Brain microvascular endothelial cell (primary cell): ENCODE measurements around the gene VPS26B.

Experiments used
- DNase-seq: peaks from one replicate; pipeline ENCODE4 v3.0.0-alpha.2; 2020
- H3K27ac ChIP-seq: fragments of 250-450 bp; sonication (Bioruptor Pico); 2 replicates; pipeline ENCODE4 v1.5.1; 2020; ENCODE audit warnings: mild to moderate bottlenecking, moderate library complexity
- H3K27me3 ChIP-seq: fragments of 250-450 bp; sonication (Bioruptor Pico); replicated peaks from 2 replicates; pipeline ENCODE4 v1.5.1; 2020; ENCODE audit warnings: mild to moderate bottlenecking
- H3K36me3 ChIP-seq: fragments of 250-450 bp; sonication (Bioruptor Pico); replicated peaks from 2 replicates; pipeline ENCODE4 v1.5.1; 2020; ENCODE audit warnings: mild to moderate bottlenecking
- H3K4me3 ChIP-seq: 2 replicates; pipeline ENCODE4 v1.5.1; 2011; ENCODE audit warnings: low read depth, mild to moderate bottlenecking, control low read depth, low read length, moderate library complexity
- in situ Hi-C: cut with HindIII; loops from 2 replicates; pipeline ENCODE4 v1.10.0; 2017; ENCODE audit warnings: low sequenced_read_pairs, low pct_ligation_motif_present
- TF ChIP-seq, protein P1 (sequence below): IDR thresholded peaks from 2 replicates; pipeline ENCODE4 v1.5.1; 2011; ENCODE audit warnings: low read depth, mild to moderate bottlenecking, moderate library complexity, low read length, control low read depth, inconsistent platforms; ENCODE audit errors: missing control alignments

VPS26B gene

DNA sequence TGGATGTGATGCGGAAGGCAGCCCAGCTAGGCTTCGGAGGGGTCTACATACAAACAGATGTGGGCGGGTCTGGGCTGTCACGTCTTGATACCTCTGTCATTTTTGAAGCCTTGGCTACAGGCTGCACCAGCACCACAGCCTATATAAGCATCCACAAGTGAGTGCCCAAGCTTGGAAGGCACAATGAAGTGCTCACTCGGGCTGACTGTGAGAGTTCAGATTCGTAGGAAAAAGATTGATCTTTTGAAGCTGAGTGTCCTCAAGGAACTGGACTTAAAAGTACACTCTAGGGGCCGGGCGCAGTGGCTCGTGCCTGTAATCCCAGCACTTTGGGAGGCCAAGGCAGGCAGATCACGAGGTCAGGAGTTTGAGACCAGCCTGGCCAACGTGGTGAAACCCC lies 32.6 kb downstream of the VPS26B start:
- Histone ChIP-seq H3K36me3 (peaks cover 21% of the 10 kb centered on the region), H3K4me3 (no peak overlapping the region), H3K27me3 (no peaks in the 10 kb centered on the region), H3K27ac (no peak overlapping the region)
- in situ Hi-C loops: no loop called here
- DNase-seq: no peak
- TF ChIP-seq, protein P1, sequence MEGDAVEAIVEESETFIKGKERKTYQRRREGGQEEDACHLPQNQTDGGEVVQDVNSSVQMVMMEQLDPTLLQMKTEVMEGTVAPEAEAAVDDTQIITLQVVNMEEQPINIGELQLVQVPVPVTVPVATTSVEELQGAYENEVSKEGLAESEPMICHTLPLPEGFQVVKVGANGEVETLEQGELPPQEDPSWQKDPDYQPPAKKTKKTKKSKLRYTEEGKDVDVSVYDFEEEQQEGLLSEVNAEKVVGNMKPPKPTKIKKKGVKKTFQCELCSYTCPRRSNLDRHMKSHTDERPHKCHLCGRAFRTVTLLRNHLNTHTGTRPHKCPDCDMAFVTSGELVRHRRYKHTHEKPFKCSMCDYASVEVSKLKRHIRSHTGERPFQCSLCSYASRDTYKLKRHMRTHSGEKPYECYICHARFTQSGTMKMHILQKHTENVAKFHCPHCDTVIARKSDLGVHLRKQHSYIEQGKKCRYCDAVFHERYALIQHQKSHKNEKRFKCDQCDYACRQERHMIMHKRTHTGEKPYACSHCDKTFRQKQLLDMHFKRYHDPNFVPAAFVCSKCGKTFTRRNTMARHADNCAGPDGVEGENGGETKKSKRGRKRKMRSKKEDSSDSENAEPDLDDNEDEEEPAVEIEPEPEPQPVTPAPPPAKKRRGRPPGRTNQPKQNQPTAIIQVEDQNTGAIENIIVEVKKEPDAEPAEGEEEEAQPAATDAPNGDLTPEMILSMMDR: no peak

DNA sequence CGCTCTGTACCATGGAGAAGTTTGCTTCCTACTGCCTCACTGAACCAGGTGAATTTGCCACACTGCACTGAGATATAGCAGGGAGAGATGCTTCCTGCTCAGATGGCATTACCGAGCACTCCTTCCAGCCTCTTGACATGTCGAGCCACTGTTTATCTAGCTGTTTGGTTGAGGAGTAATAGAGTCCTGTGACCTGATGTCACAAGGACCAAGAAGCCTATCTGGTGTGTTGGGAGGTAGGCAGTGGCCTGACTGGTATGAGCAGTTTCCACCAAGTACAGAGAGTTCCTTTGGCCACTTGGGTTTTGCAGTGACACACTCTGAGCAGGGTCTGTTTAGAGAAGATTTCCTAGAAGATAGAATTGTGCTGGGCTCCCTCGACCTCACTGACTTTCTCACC lies 34.1 kb downstream of the VPS26B start:
- Histone ChIP-seq H3K4me3 (no peak overlapping the region), H3K27me3 (no peaks in the 10 kb centered on the region), H3K27ac (no peak overlapping the region), H3K36me3 (peaks cover 28% of the 10 kb centered on the region)
- TF ChIP-seq, protein P1: no peak
- in situ Hi-C loops: no loop called here
- no peak for DNase-seq

DNA sequence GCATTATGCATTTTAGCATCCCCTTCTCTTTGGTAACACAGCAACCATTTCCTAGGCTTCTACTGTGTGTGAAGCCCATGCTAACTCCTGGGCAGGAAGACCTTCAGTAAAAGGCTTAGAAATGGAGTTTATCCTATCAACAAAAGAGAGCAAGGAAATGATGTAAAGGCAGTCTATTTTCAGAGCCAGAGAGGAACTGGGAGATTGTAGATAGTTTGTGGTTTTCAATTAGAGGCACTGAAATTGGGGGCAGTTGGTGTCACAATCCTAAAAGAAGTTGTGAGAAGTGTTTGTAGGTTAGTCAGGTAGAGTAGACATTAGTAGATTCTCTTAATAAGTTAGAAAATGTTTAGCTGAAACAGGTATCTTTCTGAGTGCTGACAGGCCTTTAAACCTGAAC lies 36.0 kb downstream of the VPS26B start:
- in situ Hi-C loops: no loop called here
- no peak overlapping the region for H3K4me3 ChIP-seq
- peaks cover 30% of the 10 kb centered on the region for H3K36me3 ChIP-seq
- no peak overlapping the region for H3K27ac ChIP-seq
- TF ChIP-seq, protein P1: no peak
- no peak for DNase-seq
- H3K27me3 ChIP-seq: no peaks in the 10 kb centered on the region

DNA sequence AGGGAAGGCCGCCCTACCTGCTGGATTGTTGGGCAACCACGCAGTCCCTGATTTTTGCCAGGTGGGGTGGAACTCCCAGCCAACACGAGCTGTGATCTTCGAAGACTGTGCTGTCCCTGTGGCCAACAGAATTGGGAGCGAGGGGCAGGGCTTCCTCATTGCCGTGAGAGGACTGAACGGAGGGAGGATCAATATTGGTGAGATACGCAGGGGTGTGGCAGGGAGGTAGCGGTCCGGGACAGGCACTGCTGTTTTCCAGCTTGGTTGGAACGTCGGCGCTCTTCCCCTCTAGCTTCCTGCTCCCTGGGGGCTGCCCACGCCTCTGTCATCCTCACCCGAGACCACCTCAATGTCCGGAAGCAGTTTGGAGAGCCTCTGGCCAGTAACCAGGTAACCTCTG lies 36.5 kb downstream of the VPS26B start:
- Histone ChIP-seq H3K27me3 (no peaks in the 10 kb centered on the region), H3K4me3 (no peak overlapping the region), H3K36me3 (peaks cover 30% of the 10 kb centered on the region), H3K27ac (no peak overlapping the region)
- in situ Hi-C loops: no loop called here
- no peak for DNase-seq
- TF ChIP-seq, protein P1: no peak

DNA sequence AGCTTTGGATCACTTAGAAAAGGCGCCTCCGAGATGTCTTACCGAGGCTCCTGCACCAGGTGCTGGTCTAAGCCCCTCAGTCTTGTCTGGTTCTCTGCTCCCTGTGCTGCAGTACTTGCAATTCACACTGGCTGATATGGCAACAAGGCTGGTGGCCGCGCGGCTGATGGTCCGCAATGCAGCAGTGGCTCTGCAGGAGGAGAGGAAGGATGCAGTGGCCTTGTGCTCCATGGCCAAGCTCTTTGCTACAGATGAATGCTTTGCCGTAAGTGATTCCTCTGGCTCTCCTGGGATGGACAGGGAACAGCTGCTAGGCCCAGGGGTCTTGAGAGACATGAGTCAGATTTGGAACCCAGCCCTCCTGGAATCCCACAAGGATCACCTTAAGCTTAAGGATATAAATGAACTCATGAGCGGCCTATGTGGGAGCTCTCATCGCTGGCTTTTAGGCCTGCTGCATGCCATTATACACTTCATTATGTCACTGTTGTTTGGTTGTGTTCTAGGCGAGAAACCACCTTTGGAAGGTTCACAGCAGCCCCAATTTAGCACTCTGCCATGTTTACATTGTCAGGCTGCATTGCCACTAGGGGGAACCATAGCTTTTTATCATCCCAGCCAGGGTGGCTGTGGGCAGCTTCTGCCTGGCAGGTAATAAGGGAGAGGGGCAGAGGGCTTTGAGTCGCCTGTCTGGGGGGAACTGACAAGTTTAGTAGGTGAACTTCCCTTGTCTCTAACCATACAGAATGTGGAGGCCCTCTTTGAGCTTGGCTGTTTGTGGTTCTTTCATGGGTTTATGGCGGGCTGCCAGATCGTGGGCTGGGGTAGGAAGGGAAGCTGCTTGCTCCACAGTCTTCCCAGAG lies 37.4 kb downstream of the VPS26B start:
- Histone ChIP-seq H3K27me3 (no peaks in the 10 kb centered on the region), H3K27ac (no peak overlapping the region), H3K4me3 (no peak overlapping the region), H3K36me3 (peaks cover 30% of the 10 kb centered on the region)
- in situ Hi-C loops: no loop called here
- no peak for DNase-seq
- TF ChIP-seq, protein P1: peak; percentile 76
